ENCODE results near the gene AP2M1. TPM values are rescaled to one million over a fixed set of nuclear protein-coding genes. Genes with fewer than 3 reads are reported as not detected.

AP2M1 gene
- total RNA-seq, 1 donor from 2014 or later: 317 TPM

Other genes with a start within 250 kb of the AP2M1 start
- 34.6 TPM for gene ABCC5, start 157.0 kb upstream of the AP2M1 start, total RNA-seq
- not detected for gene HTR3D, start 143.1 kb upstream of the AP2M1 start, total RNA-seq
- not detected for gene HTR3C, start 121.8 kb upstream of the AP2M1 start, total RNA-seq
- not detected for gene HTR3E, start 77.8 kb upstream of the AP2M1 start, total RNA-seq
- 33.4 TPM for gene EIF2B5, start 39.5 kb upstream of the AP2M1 start, total RNA-seq
- 68.6 TPM for gene DVL3, start 19.5 kb upstream of the AP2M1 start, total RNA-seq
- gene ABCF3, start 11.3 kb downstream of the AP2M1 start, total RNA-seq: 61.5 TPM
- not detected for gene VWA5B2, start 54.7 kb downstream of the AP2M1 start, total RNA-seq
- 14.1 TPM for gene ALG3, start 74.1 kb downstream of the AP2M1 start, total RNA-seq
- 1.5 TPM for gene EEF1AKMT4, start 74.8 kb downstream of the AP2M1 start, total RNA-seq
- gene CAMK2N2, start 86.7 kb downstream of the AP2M1 start, total RNA-seq: 0.30 TPM
- gene ECE2, start 101.2 kb downstream of the AP2M1 start, total RNA-seq: 0.19 TPM
- 217 TPM for gene PSMD2, start 124.4 kb downstream of the AP2M1 start, total RNA-seq
- 284 TPM for gene EIF4G1, start 139.8 kb downstream of the AP2M1 start, total RNA-seq
- gene FAM131A, start 162.7 kb downstream of the AP2M1 start, total RNA-seq: 43.3 TPM
- gene CLCN2, start 186.8 kb downstream of the AP2M1 start, total RNA-seq: 3.1 TPM
- 23.2 TPM for gene POLR2H, start 186.9 kb downstream of the AP2M1 start, total RNA-seq
- 0.48 TPM for gene THPO, start 203.4 kb downstream of the AP2M1 start, total RNA-seq
- 7.0 TPM for gene CHRD, start 205.2 kb downstream of the AP2M1 start, total RNA-seq

All from cardiac septum (tissue), 1 donor.